Mesendoderm (in vitro differentiated cells): ENCODE measurements around the gene BRD9.
A peak's percentile ranks its signal among the peaks of the same experiment; 100 is the strongest.

Source experiments
- DNase-seq: peaks from one replicate; pipeline ENCODE4 v3.0.0; 2013
- H2AK5ac ChIP-seq: 2 replicates; pipeline ENCODE4 v1.6.1; 2013; ENCODE audit warnings: low read length, inconsistent platforms
- H2BK120ac ChIP-seq: 2 replicates; pipeline ENCODE4 v1.6.1; 2013; ENCODE audit warnings: low read depth, mild to moderate bottlenecking, low read length, moderate library complexity, mixed read lengths
- H2BK15ac ChIP-seq: replicated peaks from 2 replicates; pipeline ENCODE4 v1.6.1; 2013; ENCODE audit warnings: low read depth, mild to moderate bottlenecking, moderate library complexity
- H2BK5ac ChIP-seq: 2 replicates; pipeline ENCODE4 v1.6.1; 2013; ENCODE audit warnings: low read length, inconsistent platforms
- H3K18ac ChIP-seq: 2 replicates; pipeline ENCODE4 v1.6.1; 2013; ENCODE audit warnings: mild to moderate bottlenecking, low read length, mixed read lengths
- H3K23ac ChIP-seq: one replicate; pipeline ENCODE4 v1.6.1; 2013; ENCODE audit warnings: low read length
- H3K27ac ChIP-seq: 2 replicates; pipeline ENCODE4 v1.5.1; 2013; ENCODE audit warnings: low read depth, mild to moderate bottlenecking, inconsistent platforms, low read length, moderate library complexity
- H3K27me3 ChIP-seq: 2 replicates; pipeline ENCODE4 v1.6.1; 2013; ENCODE audit warnings: low read length, control low read depth, mild to moderate bottlenecking, inconsistent platforms; ENCODE audit not compliant: insufficient read depth, poor library complexity
- H3K36me3 ChIP-seq: 2 replicates; pipeline ENCODE4 v1.6.1; 2013; ENCODE audit warnings: low read length, inconsistent platforms; ENCODE audit not compliant: control insufficient read depth, insufficient read depth
- H3K4ac ChIP-seq: one replicate; pipeline ENCODE4 v1.6.1; 2013; ENCODE audit warnings: low read depth, mild to moderate bottlenecking, low read length, moderate library complexity
- H3K4me1 ChIP-seq: 2 replicates; pipeline ENCODE4 v1.6.1; 2013; ENCODE audit warnings: low read depth, low read length, inconsistent platforms; ENCODE audit not compliant: control insufficient read depth
- H3K4me2 ChIP-seq: 2 replicates; pipeline ENCODE4 v1.6.1; 2013; ENCODE audit warnings: low read length
- H3K4me3 ChIP-seq: 2 replicates; pipeline ENCODE4 v1.5.1; 2013; ENCODE audit warnings: mild to moderate bottlenecking, low read length
- H3K56ac ChIP-seq: one replicate; pipeline ENCODE4 v1.6.1; 2013; ENCODE audit warnings: low read length
- H3K79me1 ChIP-seq: 2 replicates; pipeline ENCODE4 v1.6.1; 2013; ENCODE audit warnings: low read length, inconsistent platforms
- H3K79me2 ChIP-seq: 2 replicates; pipeline ENCODE4 v1.6.1; 2013; ENCODE audit warnings: mild to moderate bottlenecking, low read length; ENCODE audit not compliant: control insufficient read depth, insufficient read depth
- H3K9ac ChIP-seq: 2 replicates; pipeline ENCODE4 v1.6.1; 2013; ENCODE audit warnings: low read length, inconsistent platforms
- H4K5ac ChIP-seq: one replicate; pipeline ENCODE4 v1.6.1; 2013; ENCODE audit warnings: low read length
- H4K8ac ChIP-seq: one replicate; pipeline ENCODE4 v1.6.1; 2013; ENCODE audit warnings: low read depth, mild to moderate bottlenecking, control low read depth, low read length, moderate library complexity
- WGBS: extraction: QIAGEN DNeasy Blood & Tissue Kit; methylation state at CpG from one replicate; pipeline ENCODE4 v1.1.7; 2013; ENCODE audit warnings: low lambda C conversion rate, missing lambda C conversion rate; ENCODE audit not compliant: insufficient coverage; ENCODE audit errors: extremely low coverage; 5-methylcytosine and 5-hydroxymethylcytosine counted together

BRD9 gene

DNA sequence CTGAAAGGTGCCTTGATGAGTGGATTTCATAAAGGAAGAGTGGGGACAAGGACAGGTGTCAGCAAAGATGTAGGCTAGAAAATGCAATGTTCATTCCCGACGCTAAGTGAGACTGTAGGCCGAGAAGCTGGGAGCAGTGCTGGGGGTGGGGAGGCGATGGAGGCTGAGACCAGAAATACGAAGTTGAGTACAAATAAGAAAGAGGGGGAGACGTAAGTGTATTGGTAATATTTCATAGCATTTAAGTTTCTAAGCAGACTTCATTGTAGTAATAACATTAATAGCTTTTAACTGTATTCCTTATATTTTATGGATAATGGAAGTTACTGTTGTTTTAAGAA lies 11.1 kb upstream of the BRD9 start:
- Histone ChIP-seq H3K79me2 (no peaks in the 10 kb centered on the region), H3K4ac (no peak overlapping the region), H3K4me3 (no peak overlapping the region), H3K27ac (no peak overlapping the region), H2BK15ac (no peak overlapping the region), H4K5ac (no peak overlapping the region), H2BK5ac (no peak overlapping the region), H3K27me3 (no peaks in the 10 kb centered on the region), H3K4me1 (no peaks in the 10 kb centered on the region), H3K18ac (no peak overlapping the region), H3K23ac (no peak overlapping the region), H3K79me1 (peaks cover 10% of the 10 kb centered on the region), H2BK120ac (no peak overlapping the region), H4K8ac (no peak overlapping the region), H3K9ac (no peak overlapping the region), H3K56ac (no peak overlapping the region), H2AK5ac (no peak overlapping the region), H3K36me3 (peaks cover 20% of the 10 kb centered on the region), H3K4me2 (no peak overlapping the region)
- DNase-seq, result no peak
- no CpG with 5 or more reads among the region's 6 CpGs for WGBS

DNA sequence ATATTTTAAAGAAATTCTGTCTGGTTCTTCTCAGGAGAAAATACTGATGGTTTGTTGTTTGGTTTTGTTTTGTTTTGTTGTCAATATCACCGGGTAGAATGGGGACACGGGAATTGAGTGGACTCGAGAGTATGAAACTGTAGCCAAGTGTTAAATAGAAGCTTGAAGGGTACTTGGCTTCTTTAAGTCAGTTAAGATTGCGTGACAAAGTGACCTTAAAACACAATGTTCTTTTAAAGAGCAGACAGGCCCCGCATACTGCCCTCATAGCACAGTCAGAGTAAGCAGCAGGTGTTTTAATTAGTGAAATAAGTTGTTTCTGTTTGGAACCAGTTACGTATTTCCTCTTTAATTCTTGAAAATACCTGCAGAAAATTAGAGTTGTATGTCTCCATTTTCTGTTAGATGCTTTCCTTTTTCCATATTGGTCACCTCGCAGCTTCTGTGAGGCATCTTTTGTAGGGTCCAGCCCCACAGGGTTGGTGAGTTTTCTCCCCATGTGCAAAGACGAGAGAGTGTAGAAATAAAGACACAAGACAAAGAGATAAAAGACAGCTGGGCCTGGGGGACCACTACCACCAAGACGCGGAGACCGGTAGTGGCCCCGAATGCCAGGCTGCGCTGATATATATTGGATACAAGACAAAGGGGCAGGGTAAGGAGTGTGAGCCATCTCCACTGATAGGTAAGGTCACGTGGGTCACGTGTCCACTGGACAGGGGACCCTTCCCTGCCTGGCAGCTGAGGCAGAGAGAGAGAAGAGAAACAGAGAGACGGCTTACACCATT lies 9.7 kb upstream of the BRD9 start:
- Histone ChIP-seq H3K79me2 (no peaks in the 10 kb centered on the region), H3K4me3 (no peak overlapping the region), H3K4me2 (no peak overlapping the region), H3K36me3 (peaks cover 16% of the 10 kb centered on the region), H4K5ac (no peak overlapping the region), H3K27ac (no peak overlapping the region), H3K9ac (no peak overlapping the region), H3K27me3 (no peaks in the 10 kb centered on the region), H2AK5ac (no peak overlapping the region), H3K4me1 (no peaks in the 10 kb centered on the region), H3K79me1 (peaks cover 10% of the 10 kb centered on the region), H3K23ac (no peak overlapping the region), H4K8ac (no peak overlapping the region), H3K18ac (no peak overlapping the region), H3K4ac (no peak overlapping the region), H2BK5ac (no peak overlapping the region), H2BK15ac (no peak overlapping the region), H3K56ac (no peak overlapping the region), H2BK120ac (no peak overlapping the region)
- DNase-seq, result no peak
- no CpG with 5 or more reads among the region's 16 CpGs for WGBS

- Histone ChIP-seq H3K4me3 (no peak overlapping the region), H3K36me3 (peaks cover 17% of the 10 kb centered on the region), H3K18ac (no peak overlapping the region), H3K4me1 (no peaks in the 10 kb centered on the region), H3K27me3 (no peaks in the 10 kb centered on the region), H4K5ac (no peak overlapping the region), H3K27ac (no peak overlapping the region), H3K23ac (no peak overlapping the region), H3K4me2 (no peak overlapping the region), H3K79me2 (peaks cover 2% of the 10 kb centered on the region), H2AK5ac (no peak overlapping the region), H2BK120ac (no peak overlapping the region), H4K8ac (no peak overlapping the region), H3K79me1 (peaks cover 14% of the 10 kb centered on the region), H3K9ac (no peak overlapping the region), H3K56ac (no peak overlapping the region), H2BK5ac (no peak overlapping the region), H2BK15ac (no peak overlapping the region), H3K4ac (no peak overlapping the region)
- DNase-seq, result no peak
- no CpG with 5 or more reads among the region's 4 CpGs for WGBS
These were observed 8.2 kb upstream of the BRD9 start for GRCh38 chr5:900781-901180.

DNA sequence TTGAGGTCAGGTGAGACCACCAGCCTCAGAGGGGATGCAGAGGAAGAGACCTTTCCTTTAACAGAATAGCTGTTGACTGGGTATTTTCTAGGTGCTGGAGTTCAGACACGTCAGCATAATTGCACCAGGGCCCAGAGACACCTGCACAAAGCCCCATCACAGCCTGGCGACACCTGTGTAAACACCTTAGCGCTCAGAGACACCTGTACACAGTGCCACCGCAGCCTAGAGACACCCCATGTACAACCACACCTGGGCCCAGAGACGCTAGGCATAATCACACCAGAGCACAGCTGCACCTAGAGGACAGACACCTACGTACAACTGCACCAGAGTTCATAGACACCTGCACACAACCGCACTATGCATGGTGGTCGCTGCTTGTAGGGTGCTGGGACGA lies 1.1 kb upstream of the BRD9 start:
- H3K23ac ChIP-seq, result no peak overlapping the region
- WGBS, result no CpG with 5 or more reads among the region's 9 CpGs
- H3K4me3 ChIP-seq, result peak overlapping the region; percentile 92

GRCh38 chr5:893137-893506 lies 521 bp upstream of the BRD9 start:
- no peak overlapping the region for H2BK5ac ChIP-seq
- H3K27me3 ChIP-seq, result no peaks in the 10 kb centered on the region
- H3K4me1 ChIP-seq, result peaks cover 4% of the 10 kb centered on the region
- WGBS, result no CpG with 5 or more reads among the region's 31 CpGs
- peak overlapping the region; percentile 40 for H3K18ac ChIP-seq
- H4K8ac ChIP-seq, result peak overlapping the region; percentile 58
- H3K9ac ChIP-seq, result peak overlapping the region; percentile 93
- H2BK120ac ChIP-seq, result no peak overlapping the region
- H3K27ac ChIP-seq, result no peak overlapping the region
- H2AK5ac ChIP-seq, result no peak overlapping the region
- H4K5ac ChIP-seq, result no peak overlapping the region
- H3K36me3 ChIP-seq, result peaks cover 11% of the 10 kb centered on the region
- H3K79me2 ChIP-seq, result peaks cover 54% of the 10 kb centered on the region
- H3K56ac ChIP-seq, result peak overlapping the region; percentile 96
- H3K4me3 ChIP-seq, result peak overlapping the region; percentile 92
- H2BK15ac ChIP-seq, result no peak overlapping the region
- H3K79me1 ChIP-seq, result peaks cover 37% of the 10 kb centered on the region
- peak overlapping the region; percentile 98 for H3K23ac ChIP-seq
- DNase-seq, result no peak
- peak overlapping the region; percentile 26 for H3K4ac ChIP-seq
- H3K4me2 ChIP-seq, result peak overlapping the region; percentile 49

More for the DNA sequence above, 1.1 kb upstream of the BRD9 start:
- Histone ChIP-seq H2AK5ac (no peak overlapping the region), H3K36me3 (peaks cover 9% of the 10 kb centered on the region), H3K4me1 (peaks cover 4% of the 10 kb centered on the region), H3K27ac (no peak overlapping the region), H3K4ac (no peak overlapping the region), H3K9ac (peak overlapping the region; percentile 93), H2BK5ac (no peak overlapping the region), H3K56ac (peak overlapping the region; percentile 96), H3K27me3 (no peaks in the 10 kb centered on the region), H4K8ac (no peak overlapping the region), H2BK120ac (no peak overlapping the region), H3K4me2 (peak overlapping the region; percentile 49), H3K79me1 (peaks cover 34% of the 10 kb centered on the region), H4K5ac (no peak overlapping the region), H3K79me2 (peaks cover 51% of the 10 kb centered on the region), H2BK15ac (no peak overlapping the region), H3K18ac (no peak overlapping the region)
- no peak for DNase-seq
